Measurements from ENCODE around the gene PPM1N.

GRCh38 chr19:45506989-45507871 is 9.0 kb downstream of the PPM1N start, which contains the start of gene VASP:
- TF ChIP-seq GATA2 (IDR thresholded peaks at IDR 0.05; ENCODE audit: low read depth, low read length) (no peak), GATA3 (IDR thresholded peaks at IDR 0.05; ENCODE audit: low read depth, low read length) (no peak)

Data from SH-SY5Y (cell line).